Neural crest cell (in vitro differentiated cells): ENCODE data around the gene CNTNAP2. TPM values are rescaled to one million over a fixed set of nuclear protein-coding genes. Genes with fewer than 3 reads are reported as not detected.

Source experiments
- DNase-seq: peaks from one replicate; pipeline ENCODE4 v3.0.0; 2021; ENCODE audit warnings: low read depth, mixed read lengths, low spot score
- H3K27ac Mint-ChIP-seq: one replicate; pipeline ENCODE4 v1.8.0; 2021; ENCODE audit warnings: mild to moderate bottlenecking, mixed read lengths; ENCODE audit not compliant: unreplicated experiment
- H3K27me3 Mint-ChIP-seq: 2 replicates; pipeline ENCODE4 v1.8.0; 2021; ENCODE audit warnings: low read depth, mild to moderate bottlenecking, mixed read lengths
- H3K36me3 Mint-ChIP-seq: 2 replicates; pipeline ENCODE4 v1.8.0; 2021; ENCODE audit warnings: low read depth, mild to moderate bottlenecking, mixed read lengths
- H3K4me1 Mint-ChIP-seq: 2 replicates; pipeline ENCODE4 v1.8.0; 2021; ENCODE audit warnings: mixed read lengths
- H3K4me3 Mint-ChIP-seq: one replicate; pipeline ENCODE4 v1.8.0; 2021; ENCODE audit warnings: mild to moderate bottlenecking, mixed read lengths
- H3K9me3 Mint-ChIP-seq: 2 replicates; pipeline ENCODE4 v1.8.0; 2021; ENCODE audit warnings: mixed read lengths
- CTCF ChIP-seq: fragments of 200-600 bp; sonication (generic); conservative IDR thresholded peaks from 2 replicates; pipeline ENCODE4 v1.5.0; 2021; ENCODE audit warnings: antibody characterized with exemption, mild to moderate bottlenecking
- total RNA-seq: library from RNA; stranded (reverse); gene quantifications from 2 replicates; pipeline ENCODE4 v1.2.1, GENCODE V29; 2021

CNTNAP2 gene
- total RNA-seq, 1 donor from 2014 or later = 12.9 TPM

- H3K36me3 Mint-ChIP-seq = no peaks in the 10 kb centered on the region
- no peak for TF ChIP-seq CTCF
- no peak overlapping the region for H3K27ac Mint-ChIP-seq
- no peak for DNase-seq
- H3K4me1 Mint-ChIP-seq = no peaks in the 10 kb centered on the region
- no peaks in the 10 kb centered on the region for H3K27me3 Mint-ChIP-seq
- H3K9me3 Mint-ChIP-seq = no peaks in the 10 kb centered on the region
- no peak overlapping the region for H3K4me3 Mint-ChIP-seq
These were observed 917.0 kb downstream of the CNTNAP2 start for GRCh38 chr7:147033641-147034040.

DNA sequence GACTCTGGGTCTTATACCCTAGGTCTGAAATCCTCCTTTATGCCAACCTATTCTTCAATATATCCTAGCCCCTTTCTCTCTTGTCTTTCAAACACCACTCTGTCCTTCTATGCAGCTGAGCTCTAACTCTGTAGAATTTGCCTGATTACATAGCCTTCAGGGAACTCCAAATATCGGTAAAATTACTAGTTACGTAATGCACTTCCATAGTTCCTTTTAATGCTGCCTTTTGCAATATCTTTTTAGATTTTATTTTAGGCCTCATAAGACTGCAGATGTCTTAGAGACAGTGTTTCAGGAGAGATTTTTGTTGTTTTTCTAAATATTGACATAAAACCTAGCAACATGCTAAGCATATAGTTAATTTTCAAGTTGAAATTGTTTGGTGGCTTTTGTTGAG lies 924.8 kb downstream of the CNTNAP2 start:
- Mint-ChIP-seq H3K36me3 (no peaks in the 10 kb centered on the region), H3K4me3 (no peak overlapping the region), H3K9me3 (no peaks in the 10 kb centered on the region), H3K4me1 (no peaks in the 10 kb centered on the region), H3K27me3 (no peaks in the 10 kb centered on the region), H3K27ac (no peak overlapping the region)
- TF ChIP-seq CTCF = no peak
- DNase-seq = no peak

- H3K4me3 Mint-ChIP-seq = no peak overlapping the region
- no peaks in the 10 kb centered on the region for H3K4me1 Mint-ChIP-seq
- no peak for DNase-seq
- no peaks in the 10 kb centered on the region for H3K36me3 Mint-ChIP-seq
- H3K9me3 Mint-ChIP-seq = no peaks in the 10 kb centered on the region
- no peak overlapping the region for H3K27ac Mint-ChIP-seq
- no peak for TF ChIP-seq CTCF
- H3K27me3 Mint-ChIP-seq = no peaks in the 10 kb centered on the region
These were observed 928.3 kb downstream of the CNTNAP2 start for GRCh38 chr7:147044941-147045340.

DNA sequence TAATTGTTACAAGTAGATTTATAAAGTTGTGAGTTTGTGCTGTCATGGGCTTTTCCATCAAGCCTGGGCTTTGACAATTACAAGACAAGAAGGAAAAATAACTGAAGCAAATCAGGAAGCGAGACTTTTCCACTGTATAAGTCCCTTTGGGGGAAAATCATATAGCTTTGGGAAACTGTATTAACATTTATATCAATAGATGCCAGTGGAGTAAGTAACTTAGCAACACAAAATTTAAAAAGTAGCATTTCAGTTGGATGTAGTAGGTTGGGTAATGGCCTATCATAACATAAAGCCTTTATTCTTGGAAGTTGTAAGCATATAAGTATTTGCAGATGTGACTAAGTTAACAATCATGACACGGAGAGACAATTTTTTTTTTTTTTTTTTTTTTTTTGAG lies 931.1 kb downstream of the CNTNAP2 start:
- DNase-seq = no peak
- no peak overlapping the region for H3K27ac Mint-ChIP-seq
- no peaks in the 10 kb centered on the region for H3K27me3 Mint-ChIP-seq
- TF ChIP-seq CTCF = no peak
- H3K4me3 Mint-ChIP-seq = no peak overlapping the region
- H3K36me3 Mint-ChIP-seq = no peaks in the 10 kb centered on the region
- no peaks in the 10 kb centered on the region for H3K4me1 Mint-ChIP-seq
- H3K9me3 Mint-ChIP-seq = no peaks in the 10 kb centered on the region

DNA sequence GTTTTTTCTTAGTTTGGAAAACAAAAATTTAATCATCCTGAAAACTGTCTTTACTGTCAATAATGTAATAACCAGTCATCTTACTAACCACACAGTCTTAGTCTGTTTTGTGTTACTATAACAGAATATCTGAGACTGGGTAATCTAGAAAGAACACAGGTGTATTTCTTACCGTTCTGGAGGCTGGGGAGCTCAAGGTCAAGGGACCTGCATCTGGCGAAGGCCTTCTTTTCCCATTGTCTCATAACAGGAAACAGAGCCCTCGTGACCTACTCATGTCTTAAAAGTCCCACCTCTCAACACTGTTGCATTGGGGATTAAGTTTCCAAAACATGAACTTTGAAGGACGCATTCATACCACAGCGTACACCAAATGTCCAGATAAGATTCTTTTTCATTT lies 932.3 kb downstream of the CNTNAP2 start:
- Mint-ChIP-seq H3K36me3 (no peaks in the 10 kb centered on the region), H3K9me3 (no peaks in the 10 kb centered on the region), H3K4me1 (no peaks in the 10 kb centered on the region), H3K4me3 (no peak overlapping the region), H3K27ac (no peak overlapping the region), H3K27me3 (no peaks in the 10 kb centered on the region)
- no peak for TF ChIP-seq CTCF
- no peak for DNase-seq

DNA sequence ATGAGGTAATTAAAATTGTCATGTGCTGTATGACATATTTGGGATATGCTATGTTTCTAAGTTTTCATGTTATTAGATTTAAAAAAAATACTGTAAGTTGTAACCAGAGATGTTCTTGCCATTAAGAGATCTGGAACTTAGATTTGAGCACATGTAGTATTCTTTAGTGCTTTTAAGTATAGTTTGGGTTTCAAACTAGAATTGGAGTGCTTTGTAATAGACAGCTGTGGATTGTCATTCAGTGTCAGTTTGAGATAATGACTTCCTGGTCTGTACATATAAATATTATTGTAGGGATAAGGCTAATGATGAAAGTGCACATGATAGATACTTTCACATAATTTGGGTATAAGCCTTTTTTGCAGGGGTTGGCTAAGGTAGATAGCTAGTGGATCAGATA lies 936.2 kb downstream of the CNTNAP2 start:
- Mint-ChIP-seq H3K27me3 (no peaks in the 10 kb centered on the region), H3K4me1 (no peaks in the 10 kb centered on the region), H3K36me3 (no peaks in the 10 kb centered on the region), H3K4me3 (no peak overlapping the region), H3K9me3 (no peaks in the 10 kb centered on the region), H3K27ac (no peak overlapping the region)
- TF ChIP-seq CTCF = no peak
- no peak for DNase-seq
